Omental fat pad (tissue), 4 donors: ENCODE results near the gene BCAT1. TPM values are rescaled to one million over a fixed set of nuclear protein-coding genes. Genes with fewer than 3 reads are reported as not detected.

Experiments used
- ATAC-seq: fragments of 150-250 bp; one replicate; pipeline ENCODE4 v1.9.1; 2016; ENCODE audit warnings: mild to moderate bottlenecking, moderate library complexity; ENCODE audit not compliant: low FRiP score
- DNase-seq: peaks from one replicate; pipeline ENCODE4 v3.0.0-alpha.2; 2019; ENCODE audit warnings: low spot score
- CTCF ChIP-seq, 3 donors: fragments of 450-650 bp; IDR thresholded peaks; one replicate each; pipeline ENCODE4 v1.5.1; 2016 to 2017; ENCODE audit warnings: antibody characterized with exemption in 3 of 3, mild to moderate bottlenecking in 3 of 3, moderate library complexity in 2 of 3
- total RNA-seq, 4 donors: library from RNA; depleted of rRNA; stranded (reverse); fragments of >200 nt; gene quantifications; one replicate each; pipeline ENCODE4 v1.1.0, GENCODE V29; 2016

BCAT1 gene
- total RNA-seq, 4 donors from 2014 or later, result 33.7 to 53.4 (median 44.4) TPM

- no peak for DNase-seq
- peak; percentile 51 for ATAC-seq
- no peak for TF ChIP-seq CTCF (IDR thresholded peaks at IDR 0.05)
These were observed 42.5 kb upstream of the BCAT1 start for GRCh38 chr12:24991209-24992049.

GRCh38 chr12:24989216-24989615, 40.3 kb upstream of the BCAT1 start:
- ATAC-seq (no peak), DNase-seq (no peak)
- no peak for TF ChIP-seq CTCF (IDR thresholded peaks at IDR 0.05)

GRCh38 chr12:24982250-24982649, 33.3 kb upstream of the BCAT1 start:
- TF ChIP-seq CTCF (IDR thresholded peaks at IDR 0.05), result no peak
- no peak for DNase-seq
- no peak for ATAC-seq

GRCh38 chr12:24979976-24980730, 31.3 kb upstream of the BCAT1 start:
- ATAC-seq (no peak), DNase-seq (no peak)
- TF ChIP-seq CTCF (IDR thresholded peaks at IDR 0.05), result no peak

- ATAC-seq (no peak), DNase-seq (no peak)
- TF ChIP-seq CTCF (IDR thresholded peaks at IDR 0.05), result no peak
These were observed 30.4 kb upstream of the BCAT1 start for GRCh38 chr12:24979329-24979728.

GRCh38 chr12:24977711-24978110, 28.8 kb upstream of the BCAT1 start:
- DNase-seq, result no peak
- no peak for TF ChIP-seq CTCF (IDR thresholded peaks at IDR 0.05)
- ATAC-seq, result no peak
